GM18907 (cell line): ENCODE measurements around the gene DYNC2LI1.

ENCODE experiments used
- ATAC-seq: cut with Tn5 transposase; IDR thresholded peaks from one replicate; pipeline ENCODE4 v1.9.1; 2021; ENCODE audit warnings: mild to moderate bottlenecking, moderate library complexity; ENCODE audit not compliant: unreplicated experiment

DYNC2LI1 gene

GRCh38 chr2:43812947-43813346 is 39.1 kb downstream of the DYNC2LI1 start:
- no peak for ATAC-seq

GRCh38 chr2:43814711-43815110 is 40.9 kb downstream of the DYNC2LI1 start:
- ATAC-seq: no peak

GRCh38 chr2:43818761-43819160 is 44.9 kb downstream of the DYNC2LI1 start:
- ATAC-seq: no peak

- ATAC-seq: no peak
These were observed 45.8 kb downstream of the DYNC2LI1 start for GRCh38 chr2:43819491-43820163.

- ATAC-seq: no peak
These were observed 49.0 kb downstream of the DYNC2LI1 start for GRCh38 chr2:43822839-43823238.

GRCh38 chr2:43823751-43824150 is 49.9 kb downstream of the DYNC2LI1 start:
- ATAC-seq: no peak

- no peak for ATAC-seq
These were observed 50.7 kb downstream of the DYNC2LI1 start for GRCh38 chr2:43824512-43824911.

- no peak for ATAC-seq
These were observed 51.2 kb downstream of the DYNC2LI1 start for GRCh38 chr2:43824951-43825493.

- ATAC-seq: no peak
These were observed 52.0 kb downstream of the DYNC2LI1 start for GRCh38 chr2:43825841-43826240.

- no peak for ATAC-seq
These were observed 52.7 kb downstream of the DYNC2LI1 start for GRCh38 chr2:43826305-43827250.

GRCh38 chr2:43831543-43832294 is 57.9 kb downstream of the DYNC2LI1 start:
- no peak for ATAC-seq

- no peak for ATAC-seq
These were observed 58.6 kb downstream of the DYNC2LI1 start for GRCh38 chr2:43832457-43832856.

GRCh38 chr2:43837033-43837432 is 63.2 kb downstream of the DYNC2LI1 start:
- ATAC-seq: no peak

GRCh38 chr2:43837831-43838559 is 64.2 kb downstream of the DYNC2LI1 start:
- ATAC-seq: no peak

GRCh38 chr2:43838560-43839267 is 64.9 kb downstream of the DYNC2LI1 start, which contains the start of the genes ABCG5 and ABCG8:
TSS of gene ABCG5 (minus strand) at chr2:43838839. CDS start at chr2:43838679, 160 bp downstream.
TSS of gene ABCG8 (plus strand) at chr2:43838971. CDS start at chr2:43839054, 83 bp downstream.
- no peak for ATAC-seq

- no peak for ATAC-seq
These were observed 66.1 kb downstream of the DYNC2LI1 start for GRCh38 chr2:43839776-43840564.

- no peak for ATAC-seq
These were observed 67.1 kb downstream of the DYNC2LI1 start for GRCh38 chr2:43840965-43841364.

- no peak for ATAC-seq
These were observed 68.4 kb downstream of the DYNC2LI1 start for GRCh38 chr2:43841949-43842865.
